Measurements from ENCODE around the gene CHIT1. TPM values are rescaled to one million over a fixed set of nuclear protein-coding genes. Genes with fewer than 3 reads are reported as not detected.

Gene CHIT1
- polyA plus RNA-seq, 1 of the 3 experiments (the other 2 are of a cell fraction), result not detected

- CTCF ChIA-PET, result interaction anchor here (0.6 to 4.8 kb wide), 33 partner anchors 9 to 156 kb away, joined by 3 to 49 read pairs (median 8); partner anchors contain the start of genes ADORA1 and PPFIA4
- Histone ChIP-seq H2AFZ (ENCODE audit: low read depth) (no peak overlapping the region), H4K20me1 (ENCODE audit: insufficient read depth) (no peaks in the 10 kb centered on the region), H3K79me2 (ENCODE audit: insufficient read depth) (no peaks in the 10 kb centered on the region), H3K36me3 (replicated peaks in 1 of 2; ENCODE audit: control insufficient read depth in 1 of 2, insufficient read depth in 2 of 2, low read length in 1 of 2) (no peaks in the 10 kb centered on the region), H3K4me2 (no peak overlapping the region), H3K27me3 (ENCODE audit: insufficient read depth) (no peaks in the 10 kb centered on the region), H3K9me3 (no peaks in the 10 kb centered on the region), H3K9ac (no peak overlapping the region), H3F3A (replicated peaks; ENCODE audit: insufficient read depth) (no peaks in the 10 kb centered on the region), H3K9me2 (no peaks in the 10 kb centered on the region), H3K4me3 (ENCODE audit: low read depth in 2 of 2, low read length in 1 of 2) (no peak overlapping the region), H3K27ac (ENCODE audit: low read depth in 2 of 2, low read length in 1 of 2) (no peak overlapping the region), H3K4me1 (ENCODE audit: control insufficient read depth in 1 of 2, insufficient read depth in 2 of 2, low read depth in 1 of 2, low read length in 1 of 2) (peaks cover 3 to 6% of the 10 kb centered on the region in 2 experiments; a peak in 1 of 4 replicates)
- no peak for DNase-seq
- POLR2A ChIA-PET, result no interaction called here
- TF ChIP-seq NRF1 (IDR thresholded peaks at IDR 0.05; ENCODE audit: low read depth, low read length) (no peak), GATA2 (CRISPR knock-in tag; IDR thresholded peaks at IDR 0.05) (no peak), CTCF (IDR thresholded peaks at IDR 0.05) (no peak), MXI1 (IDR thresholded peaks at IDR 0.05; ENCODE audit: low read depth, low read length) (no peak), YY1 (IDR thresholded peaks at IDR 0.05; ENCODE audit: low read depth) (no peak), REST (IDR thresholded peaks at IDR 0.05; ENCODE audit: low read depth, low read length) (no peak), IRF3 (IDR thresholded peaks at IDR 0.05; ENCODE audit: low read depth, low read length) (no peak), MAX (IDR thresholded peaks at IDR 0.05; ENCODE audit: low read depth) (no peak), SMC3 (IDR thresholded peaks at IDR 0.05; ENCODE audit: low read depth, low read length) (no peak), ELF1 (IDR thresholded peaks at IDR 0.05) (no peak), NFIC (IDR thresholded peaks at IDR 0.05; ENCODE audit: borderline replicate concordance) (no peak), RAD21 (IDR thresholded peaks at IDR 0.05; ENCODE audit: low read length) (no peak), FOXM1 (IDR thresholded peaks at IDR 0.05; ENCODE audit: low read depth) (no peak), POLR2AphosphoS5 (IDR thresholded peaks at IDR 0.05; ENCODE audit: low read depth, low read length) (no peak), FOXJ3 (CRISPR knock-in tag; IDR thresholded peaks at IDR 0.05) (no peak), SIN3A (IDR thresholded peaks at IDR 0.05; ENCODE audit: borderline replicate concordance, low read depth, low read length) (no peak), RFX5 (IDR thresholded peaks at IDR 0.05; ENCODE audit: low read length) (no peak), RCOR1 (IDR thresholded peaks at IDR 0.05; ENCODE audit: low read length) (no peak), PBX3 (IDR thresholded peaks at IDR 0.05) (no peak), MEF2A (IDR thresholded peaks at IDR 0.05; ENCODE audit: borderline replicate concordance, low read depth) (no peak)
- WGBS (ENCODE audit: low lambda C conversion rate), result 96% methylated on average over 20 of the region's 22 CpGs
These were observed 57.9 kb downstream of the CHIT1 start for GRCh38 chr1:203171341-203172183.
